A549 (cell line): ENCODE measurements around the gene NCAPD2. TPM values are rescaled to one million over a fixed set of nuclear protein-coding genes. Genes with fewer than 3 reads are reported as not detected.
A peak's percentile ranks its signal among the peaks of the same experiment; 100 is the strongest.
"Not testable (repeated sequence)": the region's sequence is repeated elsewhere in the genome, so short reads cannot be mapped to it uniquely, and the experiment has no call there.

ENCODE experiments used
- ATAC-seq, 2 experiments: fragments of 200-7000 bp in 1 of 2; fragments of >200 bp in 1 of 2; cut with Nextera tagmentation in 1 of 2; cut with Tn5 transposase in 1 of 2; 3 replicates each; pipeline versions ENCODE4 v1.8.0 to v1.9.1; 2018 to 2020; ENCODE audit warnings: mild to moderate bottlenecking in 1 of 2, moderate library complexity in 1 of 2
- CTCF ChIA-PET: fragments of 300-600 bp; sonication (Branson Sonifier 250); formaldehyde crosslinking; extraction: SDS; loops from one replicate; lab custom pipeline; 2021; ENCODE audit warnings: antibody characterized with exemption, inconsistent platforms; lab: Yijun Ruan, JAX
- POLR2A ChIA-PET: fragments of 350-600 bp; formaldehyde crosslinking; extraction: SDS; loops from one replicate; lab custom pipeline; 2021; ENCODE audit warnings: antibody characterized with exemption, inconsistent platforms; lab: Yijun Ruan, JAX
- DNase-seq, 2 experiments: peaks; one replicate each; pipeline versions ENCODE4 v3.0.0 to v3.0.0-alpha.2; 2011 to 2016; ENCODE audit warnings: low read depth in 1 of 2, low spot score in 1 of 2
- FAIRE-seq: peaks from 2 replicates; lab custom pipeline; 2011; peaks lifted over from hg19 to GRCh38; lab: Jason Lieb, UNC
- H3K27ac ChIP-seq, 2 experiments: fragments of >200 bp; sonication (Bioruptor Twin); formaldehyde crosslinking; 3 replicates each; pipeline ENCODE4 v1.5.1; 2016 to 2017
- H3K4me1 ChIP-seq: fragments of >200 bp; sonication (Bioruptor Twin); formaldehyde crosslinking; 3 replicates; pipeline ENCODE4 v1.6.1; 2016
- H3K4me2 ChIP-seq: fragments of >200 bp; sonication (Bioruptor Twin); formaldehyde crosslinking; 3 replicates; pipeline ENCODE4 v1.6.1; 2016
- H3K4me3 ChIP-seq: fragments of >200 bp; sonication (Bioruptor Twin); formaldehyde crosslinking; 3 replicates; pipeline ENCODE4 v1.5.1; 2016
- H3K9me3 ChIP-seq: fragments of >200 bp; sonication (Bioruptor Twin); formaldehyde crosslinking; 3 replicates; pipeline ENCODE4 v1.6.1; 2016
- BHLHE40 ChIP-seq: IDR thresholded peaks from 2 replicates; pipeline ENCODE4 v1.6.1; 2012; ENCODE audit warnings: low read depth, low read length, inconsistent platforms
- CEBPB ChIP-seq, 2 experiments: fragments of >200 bp in 1 of 2; sonication (Bioruptor Twin) in 1 of 2; formaldehyde crosslinking in 1 of 2; IDR thresholded peaks; 2 replicates each; pipeline ENCODE4 v1.6.1; 2012 to 2016
- EHF ChIP-seq: fragments of 250-450 bp; sonication (Bioruptor Pico); IDR thresholded peaks from 2 replicates; pipeline ENCODE4 v1.5.0; 2020; ENCODE audit warnings: mild to moderate bottlenecking
- FOSB ChIP-seq: fragments of 250-450 bp; sonication (Bioruptor Pico); IDR thresholded peaks from 2 replicates; pipeline ENCODE4 v1.5.0; 2020; ENCODE audit warnings: mild to moderate bottlenecking, moderate library complexity
- HOXB13 ChIP-seq: fragments of 250-450 bp; sonication (Bioruptor Pico); IDR thresholded peaks from 2 replicates; pipeline ENCODE4 v1.5.0; 2020; ENCODE audit warnings: low read depth, mild to moderate bottlenecking, moderate library complexity
- HOXB5 ChIP-seq: fragments of 250-450 bp; sonication (Bioruptor Pico); IDR thresholded peaks from 2 replicates; pipeline ENCODE4 v1.5.0; 2020; ENCODE audit warnings: mild to moderate bottlenecking, moderate library complexity
- JUN ChIP-seq, 2 experiments: fragments of >200 bp; sonication (Bioruptor Twin); formaldehyde crosslinking; IDR thresholded peaks; 2 replicates in 1 of 2; 3 replicates in 1 of 2; pipeline ENCODE4 v1.6.1; 2016 to 2017
- NPAS2 ChIP-seq: fragments of 250-450 bp; sonication (Bioruptor Pico); IDR thresholded peaks from 2 replicates; pipeline ENCODE4 v1.8.0; 2022; ENCODE audit warnings: mild to moderate bottlenecking, moderate library complexity, borderline replicate concordance
- POLR2A ChIP-seq: IDR thresholded peaks from 2 replicates; pipeline ENCODE4 v1.6.1; 2012; ENCODE audit warnings: mild to moderate bottlenecking, low read length
- RAD21 ChIP-seq, 2 experiments: fragments of >200 bp in 1 of 2; sonication (Bioruptor Twin) in 1 of 2; formaldehyde crosslinking in 1 of 2; IDR thresholded peaks in 1 of 2; conservative IDR thresholded peaks in 1 of 2; 2 replicates in 1 of 2; 3 replicates in 1 of 2; pipeline ENCODE4 v1.6.1; 2012 to 2018; ENCODE audit warnings: inconsistent platforms in 1 of 2
- RCOR1 ChIP-seq: fragments of 150-350 bp; IDR thresholded peaks from 2 replicates; pipeline ENCODE4 v1.6.1; 2014; ENCODE audit warnings: antibody characterized with exemption, low read length, low read depth
- SMC3 ChIP-seq: fragments of >200 bp; sonication (Bioruptor Twin); formaldehyde crosslinking; IDR thresholded peaks from 3 replicates; pipeline ENCODE4 v1.6.1; 2018; ENCODE audit warnings: inconsistent platforms
- SREBF2 ChIP-seq: fragments of 450-650 bp; IDR thresholded peaks from 2 replicates; pipeline ENCODE4 v1.6.1; 2014; ENCODE audit warnings: mild to moderate bottlenecking, moderate library complexity
- ZSCAN20 ChIP-seq: fragments of 250-450 bp; sonication (Bioruptor Pico); IDR thresholded peaks from 2 replicates; pipeline ENCODE4 v1.8.0; 2022; ENCODE audit warnings: mild to moderate bottlenecking, moderate library complexity
- WGBS: methylation state at CpG from one replicate; pipeline ENCODE4 v1.1.6; 2017; ENCODE audit errors: missing lambda C conversion rate; 5-methylcytosine and 5-hydroxymethylcytosine counted together
- polyA plus RNA-seq, 4 experiments: library from polyadenylated mRNA; depleted of rRNA in 3 of 4; stranded (reverse); fragments of >200 nt; fragmentation: RNase III in 1 of 4; extraction: RNeasy Plus Mini Kit Qiagen cat#74134 plus additional on column Dnase treatment in 1 of 4; gene quantifications; 2 replicates in 3 of 4; 3 replicates in 1 of 4; pipeline ENCODE4 v1.2.3, GENCODE V29; 2011 to 2017
- TF ChIP-seq, protein P1 (sequence below): IDR thresholded peaks from 2 replicates; pipeline ENCODE4 v1.6.1; 2012
- TF ChIP-seq, protein P2 (sequence below): fragments of >200 bp; sonication (Bioruptor Twin); formaldehyde crosslinking; IDR thresholded peaks from 3 replicates; pipeline ENCODE4 v1.5.1; 2016
- TF ChIP-seq, protein P3 (sequence below): IDR thresholded peaks from 2 replicates; pipeline ENCODE4 v1.6.1; 2012
- TF ChIP-seq, protein P4 (sequence below): fragments of >200 bp; sonication (Bioruptor Twin); formaldehyde crosslinking; IDR thresholded peaks from 3 replicates; pipeline ENCODE4 v1.6.1; 2016
- TF ChIP-seq, protein P5 (sequence below): fragments of 200-600 bp; sonication (generic); IDR thresholded peaks from 2 replicates; pipeline ENCODE4 v1.6.1; 2016; ENCODE audit warnings: antibody characterized with exemption, mild to moderate bottlenecking, moderate library complexity
- TF ChIP-seq, protein P6 (sequence below): fragments of 250-450 bp; sonication (Bioruptor Pico); IDR thresholded peaks from 2 replicates; pipeline ENCODE4 v1.5.0; 2020; ENCODE audit warnings: low read depth, mild to moderate bottlenecking, moderate library complexity

The NCAPD2 gene
- polyA plus RNA-seq, 2 of the 4 experiments (the other 2 are of a cell fraction) = 82.0 to 130 TPM

DNA sequence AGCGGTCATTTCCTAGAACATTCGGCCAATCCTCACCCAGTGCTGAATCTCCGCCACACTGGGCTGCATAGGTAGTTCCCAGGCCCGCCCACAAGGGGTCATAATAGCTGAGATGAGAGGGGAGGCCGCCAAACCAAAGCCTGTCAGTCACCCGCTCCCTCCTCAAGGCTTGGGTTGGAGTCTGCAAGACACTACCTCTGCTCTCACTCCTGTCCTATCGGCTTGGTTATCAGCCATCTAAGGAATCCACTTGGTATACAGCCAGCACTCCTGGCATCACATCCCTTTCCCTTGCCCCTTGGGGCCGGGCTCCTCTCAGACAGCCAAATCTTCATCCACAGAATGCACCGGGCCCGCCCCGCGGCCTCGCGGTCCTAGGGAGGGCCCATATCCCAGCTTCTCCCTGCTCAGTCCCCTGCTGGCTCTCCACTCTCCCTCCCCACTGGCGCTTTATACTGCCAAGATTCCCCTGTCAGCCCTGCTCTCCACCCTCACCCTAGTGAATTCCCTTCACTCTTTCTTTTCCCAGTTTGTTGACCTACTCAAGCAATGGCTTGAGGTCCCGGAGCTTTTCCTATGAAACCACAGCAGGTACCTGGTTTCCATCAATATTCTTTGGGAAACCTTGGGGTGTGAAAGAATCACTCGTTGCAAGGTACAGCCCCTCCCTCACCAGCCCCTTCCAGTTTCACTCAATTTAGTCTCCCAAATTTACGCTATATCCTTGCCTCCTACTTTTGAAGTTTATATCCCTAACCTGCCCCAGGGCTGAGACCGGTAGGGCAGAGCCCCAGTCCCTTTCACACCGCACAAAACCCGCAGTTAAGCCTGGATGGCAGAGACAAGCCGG, 60.5 kb downstream of the NCAPD2 start:
- H3K4me1 ChIP-seq = peaks cover 19% of the 10 kb centered on the region
- CTCF ChIA-PET = interaction anchor here (0.5 to 25.9 kb wide), 16 partner anchors 3 to 270 kb away, joined by 3 to 491 read pairs (median 4); partner anchors contain the start of genes GAPDH, IFFO1, LAG3 and NOP2
- no peaks in the 10 kb centered on the region for H3K9me3 ChIP-seq
- peak; percentile 82 to 83 for DNase-seq
- FAIRE-seq = no peak
- WGBS = 74% methylated on average over 22 of the region's 22 CpGs
- no peak overlapping the region for H3K27ac ChIP-seq
- TF ChIP-seq SREBF2 (no peak), HOXB13 (CRISPR knock-in tag) (no peak), RAD21 (conservative IDR thresholded peaks at IDR 0.05 in 1 of 2, IDR thresholded peaks at IDR 0.05 in 1 of 2) (peak; percentile 28 to 47; a peak in 3 of 5 replicates), SMC3 (peak; percentile 39; the same call in 2 of the 3 replicates), HOXB5 (CRISPR knock-in tag) (no peak)
- TF ChIP-seq, protein P1, sequence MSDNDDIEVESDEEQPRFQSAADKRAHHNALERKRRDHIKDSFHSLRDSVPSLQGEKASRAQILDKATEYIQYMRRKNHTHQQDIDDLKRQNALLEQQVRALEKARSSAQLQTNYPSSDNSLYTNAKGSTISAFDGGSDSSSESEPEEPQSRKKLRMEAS = 0 out of 2 replicates have a peak, but pooled peaks have one; percentile 14
- TF ChIP-seq, protein P2, sequence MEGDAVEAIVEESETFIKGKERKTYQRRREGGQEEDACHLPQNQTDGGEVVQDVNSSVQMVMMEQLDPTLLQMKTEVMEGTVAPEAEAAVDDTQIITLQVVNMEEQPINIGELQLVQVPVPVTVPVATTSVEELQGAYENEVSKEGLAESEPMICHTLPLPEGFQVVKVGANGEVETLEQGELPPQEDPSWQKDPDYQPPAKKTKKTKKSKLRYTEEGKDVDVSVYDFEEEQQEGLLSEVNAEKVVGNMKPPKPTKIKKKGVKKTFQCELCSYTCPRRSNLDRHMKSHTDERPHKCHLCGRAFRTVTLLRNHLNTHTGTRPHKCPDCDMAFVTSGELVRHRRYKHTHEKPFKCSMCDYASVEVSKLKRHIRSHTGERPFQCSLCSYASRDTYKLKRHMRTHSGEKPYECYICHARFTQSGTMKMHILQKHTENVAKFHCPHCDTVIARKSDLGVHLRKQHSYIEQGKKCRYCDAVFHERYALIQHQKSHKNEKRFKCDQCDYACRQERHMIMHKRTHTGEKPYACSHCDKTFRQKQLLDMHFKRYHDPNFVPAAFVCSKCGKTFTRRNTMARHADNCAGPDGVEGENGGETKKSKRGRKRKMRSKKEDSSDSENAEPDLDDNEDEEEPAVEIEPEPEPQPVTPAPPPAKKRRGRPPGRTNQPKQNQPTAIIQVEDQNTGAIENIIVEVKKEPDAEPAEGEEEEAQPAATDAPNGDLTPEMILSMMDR = peak; percentile 50
- TF ChIP-seq, protein P3, sequence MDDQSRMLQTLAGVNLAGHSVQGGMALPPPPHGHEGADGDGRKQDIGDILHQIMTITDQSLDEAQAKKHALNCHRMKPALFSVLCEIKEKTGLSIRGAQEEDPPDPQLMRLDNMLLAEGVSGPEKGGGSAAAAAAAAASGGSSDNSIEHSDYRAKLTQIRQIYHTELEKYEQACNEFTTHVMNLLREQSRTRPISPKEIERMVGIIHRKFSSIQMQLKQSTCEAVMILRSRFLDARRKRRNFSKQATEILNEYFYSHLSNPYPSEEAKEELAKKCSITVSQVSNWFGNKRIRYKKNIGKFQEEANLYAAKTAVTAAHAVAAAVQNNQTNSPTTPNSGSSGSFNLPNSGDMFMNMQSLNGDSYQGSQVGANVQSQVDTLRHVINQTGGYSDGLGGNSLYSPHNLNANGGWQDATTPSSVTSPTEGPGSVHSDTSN = peak; percentile 69; the same call in 1 of the 2 replicates
- TF ChIP-seq, all 56 proteins: peak for 5
- Histone ChIP-seq H3K4me3 (no peak overlapping the region), H3K4me2 (no peak overlapping the region)
- POLR2A ChIA-PET = interaction anchor here (1.0 kb wide), 1 partner anchor 20 kb away, joined by 4 read pairs; the partner anchor contains the start of gene GAPDH
- ATAC-seq = peak; percentile 81 to 86

DNA sequence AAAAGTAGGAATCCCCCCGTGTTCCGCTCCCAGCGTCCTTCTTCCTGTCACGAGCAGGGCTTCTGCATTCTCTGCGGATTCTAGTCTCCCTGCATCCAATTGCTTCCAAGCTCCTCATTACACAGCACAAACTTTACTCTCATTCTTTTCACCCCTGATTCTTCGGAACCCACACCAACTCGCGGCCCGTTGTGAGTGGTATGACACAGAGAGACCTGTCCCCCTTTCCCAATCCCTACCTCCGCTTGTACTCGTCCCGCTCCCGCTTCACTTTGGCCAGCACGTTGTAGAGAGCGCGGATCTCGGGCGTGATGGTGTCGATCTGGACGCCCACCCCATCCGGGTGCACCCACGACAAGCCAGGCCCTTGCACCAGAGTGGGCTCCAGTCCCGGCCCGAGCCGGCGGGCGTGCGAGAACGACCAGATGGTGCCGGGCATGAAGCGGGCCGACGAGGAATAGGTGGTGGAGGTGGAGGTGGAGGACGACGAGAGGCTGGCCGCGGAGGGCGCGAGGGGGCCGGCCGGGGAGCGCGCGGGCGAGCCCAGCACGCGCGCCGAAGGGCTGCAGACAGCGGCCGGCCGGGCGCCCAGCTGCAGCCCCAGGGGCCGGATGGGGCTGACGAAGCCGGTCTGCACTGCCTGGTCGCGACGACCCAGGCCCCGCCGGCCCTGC, 61.3 kb downstream of the NCAPD2 start:
- FAIRE-seq (no peak), ATAC-seq (no peak), DNase-seq (no peak)
- H3K4me1 ChIP-seq = peaks cover 13% of the 10 kb centered on the region
- H3K27ac ChIP-seq = no peak overlapping the region
- no peaks in the 10 kb centered on the region for H3K9me3 ChIP-seq
- ChIA-PET POLR2A (no interaction called here), CTCF (interaction anchor here (0.9 to 25.9 kb wide), 6 partner anchors 2 to 223 kb away, joined by 3 to 491 read pairs (median 4); partner anchors contain the start of genes GAPDH, IFFO1, LAG3 and NOP2)
- TF ChIP-seq, protein P4, sequence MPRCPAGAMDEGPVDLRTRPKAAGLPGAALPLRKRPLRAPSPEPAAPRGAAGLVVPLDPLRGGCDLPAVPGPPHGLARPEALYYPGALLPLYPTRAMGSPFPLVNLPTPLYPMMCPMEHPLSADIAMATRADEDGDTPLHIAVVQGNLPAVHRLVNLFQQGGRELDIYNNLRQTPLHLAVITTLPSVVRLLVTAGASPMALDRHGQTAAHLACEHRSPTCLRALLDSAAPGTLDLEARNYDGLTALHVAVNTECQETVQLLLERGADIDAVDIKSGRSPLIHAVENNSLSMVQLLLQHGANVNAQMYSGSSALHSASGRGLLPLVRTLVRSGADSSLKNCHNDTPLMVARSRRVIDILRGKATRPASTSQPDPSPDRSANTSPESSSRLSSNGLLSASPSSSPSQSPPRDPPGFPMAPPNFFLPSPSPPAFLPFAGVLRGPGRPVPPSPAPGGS = no peak
- TF ChIP-seq CEBPB (IDR thresholded peaks at IDR 0.05) (no peak), JUN (IDR thresholded peaks at IDR 0.05) (no peak; a peak in 1 of 5 replicates), NPAS2 (CRISPR knock-in tag) (no peak), ZSCAN20 (CRISPR knock-in tag) (no peak), SREBF2 (no peak), FOSB (CRISPR knock-in tag) (no peak), BHLHE40 (no peak), RCOR1 (no peak), POLR2A (no peak), EHF (CRISPR knock-in tag) (no peak)
- TF ChIP-seq, protein P5, sequence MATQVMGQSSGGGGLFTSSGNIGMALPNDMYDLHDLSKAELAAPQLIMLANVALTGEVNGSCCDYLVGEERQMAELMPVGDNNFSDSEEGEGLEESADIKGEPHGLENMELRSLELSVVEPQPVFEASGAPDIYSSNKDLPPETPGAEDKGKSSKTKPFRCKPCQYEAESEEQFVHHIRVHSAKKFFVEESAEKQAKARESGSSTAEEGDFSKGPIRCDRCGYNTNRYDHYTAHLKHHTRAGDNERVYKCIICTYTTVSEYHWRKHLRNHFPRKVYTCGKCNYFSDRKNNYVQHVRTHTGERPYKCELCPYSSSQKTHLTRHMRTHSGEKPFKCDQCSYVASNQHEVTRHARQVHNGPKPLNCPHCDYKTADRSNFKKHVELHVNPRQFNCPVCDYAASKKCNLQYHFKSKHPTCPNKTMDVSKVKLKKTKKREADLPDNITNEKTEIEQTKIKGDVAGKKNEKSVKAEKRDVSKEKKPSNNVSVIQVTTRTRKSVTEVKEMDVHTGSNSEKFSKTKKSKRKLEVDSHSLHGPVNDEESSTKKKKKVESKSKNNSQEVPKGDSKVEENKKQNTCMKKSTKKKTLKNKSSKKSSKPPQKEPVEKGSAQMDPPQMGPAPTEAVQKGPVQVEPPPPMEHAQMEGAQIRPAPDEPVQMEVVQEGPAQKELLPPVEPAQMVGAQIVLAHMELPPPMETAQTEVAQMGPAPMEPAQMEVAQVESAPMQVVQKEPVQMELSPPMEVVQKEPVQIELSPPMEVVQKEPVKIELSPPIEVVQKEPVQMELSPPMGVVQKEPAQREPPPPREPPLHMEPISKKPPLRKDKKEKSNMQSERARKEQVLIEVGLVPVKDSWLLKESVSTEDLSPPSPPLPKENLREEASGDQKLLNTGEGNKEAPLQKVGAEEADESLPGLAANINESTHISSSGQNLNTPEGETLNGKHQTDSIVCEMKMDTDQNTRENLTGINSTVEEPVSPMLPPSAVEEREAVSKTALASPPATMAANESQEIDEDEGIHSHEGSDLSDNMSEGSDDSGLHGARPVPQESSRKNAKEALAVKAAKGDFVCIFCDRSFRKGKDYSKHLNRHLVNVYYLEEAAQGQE = no peak
- TF ChIP-seq, protein P6, sequence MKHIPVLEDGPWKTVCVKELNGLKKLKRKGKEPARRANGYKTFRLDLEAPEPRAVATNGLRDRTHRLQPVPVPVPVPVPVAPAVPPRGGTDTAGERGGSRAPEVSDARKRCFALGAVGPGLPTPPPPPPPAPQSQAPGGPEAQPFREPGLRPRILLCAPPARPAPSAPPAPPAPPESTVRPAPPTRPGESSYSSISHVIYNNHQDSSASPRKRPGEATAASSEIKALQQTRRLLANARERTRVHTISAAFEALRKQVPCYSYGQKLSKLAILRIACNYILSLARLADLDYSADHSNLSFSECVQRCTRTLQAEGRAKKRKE (CRISPR knock-in tag) = no peak
- TF ChIP-seq, protein P1 = no peak
- no peak overlapping the region for H3K4me3 ChIP-seq
- 96% methylated on average over 61 of the region's 61 CpGs for whole genome bisulfite sequencing
- H3K4me2 ChIP-seq = no peak overlapping the region

DNA sequence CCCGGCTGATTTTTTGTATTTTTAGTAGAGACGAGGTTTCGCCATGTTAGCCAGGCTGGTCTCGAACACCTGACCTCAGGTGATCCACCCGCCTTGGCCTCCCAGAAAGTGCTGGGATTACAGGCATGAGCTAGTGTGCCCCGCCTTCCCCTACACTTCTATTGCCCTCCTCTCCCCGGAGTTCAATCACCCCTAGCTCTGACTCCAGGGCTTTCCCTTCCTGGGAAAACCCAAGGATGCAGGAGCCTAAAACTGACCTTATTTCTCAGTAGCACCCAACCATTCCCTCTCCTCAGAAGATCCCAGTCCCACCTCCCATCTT, 62.6 kb downstream of the NCAPD2 start:
- DNase-seq, H3K4me3 ChIP-seq, FAIRE-seq, H3K9me3 ChIP-seq, ATAC-seq, H3K4me2 ChIP-seq, H3K27ac ChIP-seq: not testable (repeated sequence)
- POLR2A ChIA-PET = interaction anchor here (0.9 kb wide), 1 partner anchor 12 kb away, joined by 3 read pairs; the partner anchor contains the start of gene NOP2
- CTCF ChIA-PET = interaction anchor here (0.9 to 25.9 kb wide), 5 partner anchors 1 to 142 kb away, joined by 3 to 491 read pairs (median 11); partner anchors contain the start of genes GAPDH, IFFO1 and NOP2
- peaks cover 13% of the 10 kb centered on the region for H3K4me1 ChIP-seq
- WGBS = 97% methylated on average over 7 of the region's 7 CpGs
